Stimulated activated naive CD4-positive, alpha-beta T cell (primary cell): ENCODE measurements around the gene ATP2B2.

ENCODE experiments used
- DNase-seq, 6 experiments: peaks; one replicate each; lab custom pipeline; 2025; lab: John Stamatoyannopoulos, UW

Gene ATP2B2

GRCh38 chr3:10278501-10278900, 226.9 kb downstream of the ATP2B2 start:
- no peak for DNase-seq

DNA sequence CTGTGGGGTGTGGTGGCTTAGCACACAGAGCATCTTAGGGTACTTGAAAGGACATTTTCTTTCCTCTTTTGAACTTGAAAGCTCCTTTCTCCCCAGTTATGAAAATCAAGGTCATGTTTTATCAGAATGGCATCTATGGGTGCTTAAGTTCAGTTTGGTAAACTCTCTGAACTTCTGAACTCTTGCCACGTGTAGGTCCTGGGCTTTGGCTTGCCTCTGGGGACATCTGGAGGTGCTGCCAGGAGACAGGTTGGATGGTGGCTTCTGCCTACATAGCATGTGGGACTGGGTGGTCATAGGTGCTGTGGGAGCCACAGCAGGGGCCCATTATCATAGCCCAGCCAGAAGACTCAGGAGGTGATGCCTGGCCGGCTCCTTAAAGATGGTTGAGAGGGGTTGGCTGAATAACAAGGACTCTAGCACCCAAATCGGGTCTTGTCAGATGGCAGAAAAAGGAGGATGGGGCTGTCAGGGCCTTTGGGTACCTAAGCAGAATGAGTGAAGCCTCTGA, 228.2 kb downstream of the ATP2B2 start:
- DNase-seq, result no peak

GRCh38 chr3:10274601-10275000, 230.8 kb downstream of the ATP2B2 start:
- no peak for DNase-seq
